ENCODE measurements around the gene SIAE.

SIAE gene

DNA sequence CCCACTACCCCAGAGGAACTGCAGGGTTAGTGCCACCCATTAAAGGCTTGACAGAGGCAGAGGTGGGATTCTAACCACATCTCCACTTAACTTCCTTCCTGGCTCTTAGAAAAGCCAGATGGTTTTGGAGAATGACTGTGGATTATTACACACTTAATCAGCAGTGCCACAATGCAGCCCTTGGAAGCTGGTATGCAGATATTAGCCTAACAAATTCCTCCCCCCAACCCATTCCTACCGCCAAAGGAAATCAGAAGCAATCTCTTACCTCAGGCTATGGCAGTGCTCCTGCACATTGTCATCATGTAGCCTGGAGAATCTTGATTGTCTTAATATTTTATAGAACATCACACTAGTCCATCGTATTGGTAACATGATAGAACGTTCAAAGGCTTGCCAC lies 43.1 kb upstream of the SIAE start:
- CTCF ChIA-PET = interaction anchor here (1.1 to 2.6 kb wide), 4 partner anchors 15 to 120 kb away, joined by 3 to 9 read pairs (median 4); no protein-coding TSS in a partner anchor
- no peak for DNase-seq (ENCODE audit: extremely low spot score)
- POLR2A ChIA-PET = no interaction called here
- TF ChIP-seq, protein P1, sequence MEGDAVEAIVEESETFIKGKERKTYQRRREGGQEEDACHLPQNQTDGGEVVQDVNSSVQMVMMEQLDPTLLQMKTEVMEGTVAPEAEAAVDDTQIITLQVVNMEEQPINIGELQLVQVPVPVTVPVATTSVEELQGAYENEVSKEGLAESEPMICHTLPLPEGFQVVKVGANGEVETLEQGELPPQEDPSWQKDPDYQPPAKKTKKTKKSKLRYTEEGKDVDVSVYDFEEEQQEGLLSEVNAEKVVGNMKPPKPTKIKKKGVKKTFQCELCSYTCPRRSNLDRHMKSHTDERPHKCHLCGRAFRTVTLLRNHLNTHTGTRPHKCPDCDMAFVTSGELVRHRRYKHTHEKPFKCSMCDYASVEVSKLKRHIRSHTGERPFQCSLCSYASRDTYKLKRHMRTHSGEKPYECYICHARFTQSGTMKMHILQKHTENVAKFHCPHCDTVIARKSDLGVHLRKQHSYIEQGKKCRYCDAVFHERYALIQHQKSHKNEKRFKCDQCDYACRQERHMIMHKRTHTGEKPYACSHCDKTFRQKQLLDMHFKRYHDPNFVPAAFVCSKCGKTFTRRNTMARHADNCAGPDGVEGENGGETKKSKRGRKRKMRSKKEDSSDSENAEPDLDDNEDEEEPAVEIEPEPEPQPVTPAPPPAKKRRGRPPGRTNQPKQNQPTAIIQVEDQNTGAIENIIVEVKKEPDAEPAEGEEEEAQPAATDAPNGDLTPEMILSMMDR (IDR thresholded peaks at IDR 0.05; ENCODE audit: control extremely low read depth, extremely low read depth, low read depth, missing control alignments) = no peak

DNA sequence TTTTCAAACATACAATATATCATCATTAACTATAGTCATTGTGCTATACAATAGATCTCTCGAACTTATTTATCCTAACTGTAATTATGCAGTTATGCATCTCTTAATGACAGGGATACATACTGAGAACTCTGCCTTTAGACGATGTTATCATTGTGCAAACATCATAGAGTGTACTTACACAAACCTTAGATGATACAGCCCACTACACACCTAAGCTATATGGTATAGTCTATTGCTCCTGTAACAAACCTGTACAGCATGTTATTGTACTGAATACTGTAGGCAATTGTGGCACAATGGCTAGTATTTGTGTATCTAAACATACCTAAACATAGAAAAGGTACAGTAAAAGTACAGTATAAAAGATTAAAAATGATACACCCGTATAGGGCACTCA lies 38.9 kb upstream of the SIAE start:
- POLR2A ChIA-PET = no interaction called here
- TF ChIP-seq, protein P1 (IDR thresholded peaks at IDR 0.05; ENCODE audit: control extremely low read depth, extremely low read depth, low read depth, missing control alignments) = no peak
- CTCF ChIA-PET = no interaction called here
- DNase-seq (ENCODE audit: extremely low spot score) = no peak

DNA sequence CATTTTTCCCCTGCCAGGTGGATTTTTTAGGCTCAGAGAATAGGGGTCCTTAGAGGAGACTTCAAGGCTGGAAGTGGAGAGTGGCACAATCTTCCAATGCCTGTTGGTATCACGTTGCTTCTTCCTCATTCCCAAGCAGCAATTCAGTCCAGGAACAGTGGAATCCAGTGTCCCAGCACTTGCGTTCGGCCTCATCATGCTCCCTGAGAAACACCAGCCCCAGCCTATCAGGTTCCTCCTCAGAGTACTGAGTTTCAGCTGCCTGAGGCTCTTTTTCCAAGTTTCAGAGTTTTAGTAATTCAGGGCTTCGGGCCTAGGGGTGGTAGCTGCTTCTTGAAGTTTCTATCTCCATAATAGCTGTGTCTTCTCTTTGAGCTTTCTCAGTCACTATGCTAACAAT lies 34.3 kb upstream of the SIAE start:
- ChIA-PET POLR2A (no interaction called here), CTCF (interaction anchor here (1.0 kb wide), 1 partner anchor 29 kb away, joined by 3 read pairs; no protein-coding TSS in a partner anchor)
- TF ChIP-seq, protein P1 (IDR thresholded peaks at IDR 0.05; ENCODE audit: control extremely low read depth, extremely low read depth, low read depth, missing control alignments) = no peak
- no peak for DNase-seq (ENCODE audit: extremely low spot score)

DNA sequence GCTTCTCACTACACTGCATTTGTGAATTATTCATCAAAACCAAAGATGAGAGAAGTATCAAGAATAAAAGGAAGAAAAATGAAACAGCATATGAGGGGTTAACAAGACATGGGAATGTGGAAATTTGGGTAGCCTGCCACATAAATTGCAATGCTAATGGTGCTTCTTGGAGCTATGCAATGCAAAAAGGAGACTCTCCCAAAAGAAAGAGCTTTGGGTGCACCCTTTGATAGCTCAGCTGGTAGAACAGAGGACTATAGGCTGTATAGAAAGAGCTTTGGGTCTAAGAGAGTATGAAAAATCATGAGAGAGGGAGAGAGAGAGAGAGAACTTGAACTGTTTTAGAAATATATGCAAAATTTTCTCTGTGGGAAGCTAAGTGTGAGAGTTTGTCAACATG lies 26.5 kb upstream of the SIAE start:
- CTCF ChIA-PET = interaction anchor here (1.2 to 1.7 kb wide), 3 partner anchors 9 to 94 kb away, joined by 3 to 5 read pairs (median 5); no protein-coding TSS in a partner anchor
- POLR2A ChIA-PET = no interaction called here
- DNase-seq (ENCODE audit: extremely low spot score) = no peak
- TF ChIP-seq, protein P1 (IDR thresholded peaks at IDR 0.05; ENCODE audit: control extremely low read depth, extremely low read depth, low read depth, missing control alignments) = no peak

DNA sequence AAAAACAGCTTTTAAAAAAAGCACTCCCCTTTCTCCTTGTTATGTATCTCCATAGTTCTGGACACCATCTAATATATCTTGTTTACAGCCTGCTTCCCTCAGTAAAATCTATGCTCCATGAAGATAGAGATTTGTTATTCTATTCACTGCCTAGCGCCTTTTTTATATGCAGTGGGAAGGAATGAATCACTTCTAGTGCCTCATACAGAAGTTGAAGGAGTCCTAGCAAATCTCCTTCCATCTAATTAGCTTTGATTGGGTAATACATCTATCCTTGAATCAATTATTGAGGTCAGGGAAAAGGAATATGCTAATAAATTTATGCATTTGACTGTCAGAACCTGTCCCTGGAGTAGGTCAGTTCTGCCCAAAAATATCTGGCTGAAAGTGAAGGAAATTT lies 26.0 kb upstream of the SIAE start:
- ChIA-PET POLR2A (no interaction called here), CTCF (interaction anchor here (1.4 to 1.7 kb wide), 2 partner anchors 10 to 94 kb away, joined by 3 to 5 read pairs; no protein-coding TSS in a partner anchor)
- DNase-seq (ENCODE audit: extremely low spot score) = no peak
- TF ChIP-seq, protein P1 (IDR thresholded peaks at IDR 0.05; ENCODE audit: control extremely low read depth, extremely low read depth, low read depth, missing control alignments) = no peak

DNA sequence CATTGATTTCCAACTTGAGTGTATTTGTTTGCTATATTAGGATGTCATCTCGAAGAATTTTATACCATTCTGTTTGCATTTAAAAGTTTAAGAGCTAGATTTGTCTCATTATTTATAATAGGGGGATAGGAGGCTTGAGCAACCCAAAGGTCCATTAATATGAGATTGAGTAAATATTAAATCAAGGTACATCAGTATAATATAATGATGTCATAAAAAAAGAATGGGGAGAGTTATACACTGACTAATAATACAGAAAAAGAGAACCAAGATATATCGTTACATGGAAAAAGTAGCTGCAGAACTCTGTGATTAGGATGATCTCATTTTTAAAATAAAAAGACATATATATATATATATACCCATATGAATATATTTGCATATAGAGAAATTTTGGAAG lies 19.6 kb upstream of the SIAE start:
- ChIA-PET POLR2A (no interaction called here), CTCF (interaction anchor here (1.0 to 1.1 kb wide), 2 partner anchors 49 to 178 kb away, joined by 3 read pairs; no protein-coding TSS in a partner anchor)
- no peak for DNase-seq (ENCODE audit: extremely low spot score)
- TF ChIP-seq, protein P1 (IDR thresholded peaks at IDR 0.05; ENCODE audit: control extremely low read depth, extremely low read depth, low read depth, missing control alignments) = no peak

DNA sequence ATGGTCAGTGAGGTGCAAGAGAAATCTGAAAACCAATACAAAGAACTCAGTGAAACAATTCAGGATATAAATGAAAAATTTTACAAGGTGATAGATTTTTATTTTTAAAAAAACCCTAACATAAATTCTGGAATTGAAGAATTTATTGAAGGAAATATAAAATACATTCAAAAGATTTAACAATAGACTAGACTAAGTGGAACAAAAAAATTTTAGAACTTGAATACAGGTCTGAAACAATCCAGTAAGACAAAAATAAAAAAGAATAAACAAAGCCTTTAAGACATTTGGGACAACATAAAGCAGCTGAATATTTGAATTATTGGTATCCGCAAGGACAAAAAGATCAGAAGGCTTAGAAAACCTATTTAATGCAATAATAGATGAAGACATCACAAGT lies 8.9 kb upstream of the SIAE start:
- CTCF ChIA-PET = no interaction called here
- no peak for DNase-seq (ENCODE audit: extremely low spot score)
- TF ChIP-seq, protein P1 (IDR thresholded peaks at IDR 0.05; ENCODE audit: control extremely low read depth, extremely low read depth, low read depth, missing control alignments) = no peak
- POLR2A ChIA-PET = no interaction called here

Measured in GM10248 (cell line).